ENCODE measurements around the gene FUBP3. TPM values are rescaled to one million over a fixed set of nuclear protein-coding genes. Genes with fewer than 3 reads are reported as not detected.

The FUBP3 gene
- total and polyA plus RNA-seq, 5 donors, result 25.8 to 36.9 (median 33.2) TPM

DNA sequence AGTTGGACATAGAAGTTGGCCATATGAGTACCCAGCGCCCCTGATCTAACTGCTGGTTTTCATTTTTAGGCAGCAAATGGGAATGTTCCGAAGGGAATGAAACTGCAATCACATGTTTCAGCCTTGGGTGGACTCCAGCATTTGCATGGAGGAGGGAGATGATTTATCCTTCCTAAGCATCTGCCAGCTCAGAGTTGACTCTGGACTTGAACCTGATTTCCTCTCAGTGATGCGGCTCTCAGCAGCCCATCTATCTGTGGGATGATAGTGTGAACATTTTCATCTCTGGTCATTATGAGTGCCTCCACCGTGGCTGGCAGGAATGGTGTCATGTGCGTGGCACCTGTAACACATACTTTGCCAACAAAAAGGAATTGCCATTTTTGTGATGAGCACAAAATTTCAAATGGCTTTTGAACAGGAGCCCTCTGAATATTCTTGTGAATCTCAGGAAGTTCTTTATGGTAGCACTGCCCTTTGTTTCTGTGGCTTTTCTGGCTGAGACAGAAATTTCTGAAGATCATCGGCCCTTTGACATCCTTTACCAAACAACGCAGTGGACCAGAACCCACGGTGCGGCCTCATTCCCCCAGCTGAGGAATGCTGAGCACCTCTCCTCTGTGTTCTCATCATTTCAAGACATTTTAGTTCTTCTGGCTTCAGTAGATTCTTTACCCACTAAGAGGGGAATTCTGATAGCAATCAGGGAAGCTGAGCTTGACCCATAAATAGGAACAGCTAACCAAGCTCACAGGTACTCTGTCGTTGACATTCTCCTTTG, 28.5 kb downstream of the FUBP3 start:
- no peak for ATAC-seq
- H3K4me1 ChIP-seq (ENCODE audit: control insufficient read depth, insufficient read depth, low read length), result no peaks in the 10 kb centered on the region
- no peaks in the 10 kb centered on the region for H3K9me3 ChIP-seq (ENCODE audit: control insufficient read depth, low read length)
- no peak overlapping the region for H3K4me3 ChIP-seq (ENCODE audit: low read length)
- H3K27ac ChIP-seq (ENCODE audit: low read length), result no peak overlapping the region
- no peak for DNase-seq
- intact Hi-C loops (cut with DNase I), result no loop called here
- H3K27me3 ChIP-seq (ENCODE audit: control insufficient read depth, insufficient read depth), result no peaks in the 10 kb centered on the region
- 71% methylated on average over 10 of the region's 10 CpGs for WGBS

DNA sequence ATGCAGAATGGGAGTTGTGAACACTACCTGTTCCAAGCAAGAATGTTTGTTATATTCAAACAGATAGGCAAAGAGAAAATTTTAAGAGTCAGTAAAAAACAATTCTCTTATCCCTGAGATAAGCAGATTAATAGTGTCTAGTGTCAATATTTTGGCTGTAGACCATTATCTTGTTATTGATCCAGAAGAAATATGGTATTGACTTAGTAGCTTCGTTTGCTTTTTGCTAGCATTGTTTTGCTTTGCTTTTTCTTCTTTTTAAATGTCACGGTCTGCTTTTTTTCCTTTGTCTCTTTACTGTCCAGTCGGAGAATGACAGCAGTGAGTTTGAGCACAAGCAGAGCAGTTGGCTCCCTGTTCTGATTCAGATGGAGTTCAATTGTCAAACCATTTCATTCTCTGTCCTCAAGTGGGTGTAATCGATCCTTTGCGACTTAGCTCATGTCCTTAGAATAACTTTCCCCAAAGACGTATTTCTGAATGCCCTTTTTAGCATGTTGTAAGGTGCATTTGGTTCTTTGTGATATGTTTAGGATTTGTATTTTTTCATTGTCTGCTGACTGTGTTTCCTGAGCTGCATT, 29.3 kb downstream of the FUBP3 start:
- intact Hi-C loops (cut with DNase I), result no loop called here
- H3K27ac ChIP-seq (ENCODE audit: low read length), result no peak overlapping the region
- WGBS, result 62% methylated on average over 6 of the region's 6 CpGs

GRCh38 chr9:130609163-130609562, 29.8 kb downstream of the FUBP3 start:
- no peak for DNase-seq
- ATAC-seq, result no peak
- no peaks in the 10 kb centered on the region for H3K9me3 ChIP-seq (ENCODE audit: control insufficient read depth, low read length)
- no peaks in the 10 kb centered on the region for H3K4me1 ChIP-seq (ENCODE audit: control insufficient read depth, insufficient read depth, low read length)
- no peak overlapping the region for H3K27ac ChIP-seq (ENCODE audit: low read length)
- H3K27me3 ChIP-seq (ENCODE audit: control insufficient read depth, insufficient read depth), result no peaks in the 10 kb centered on the region
- H3K4me3 ChIP-seq (ENCODE audit: low read length), result no peak overlapping the region
- intact Hi-C loops (cut with DNase I), result no loop called here
- 86% methylated on average over 9 of the region's 9 CpGs for WGBS

More for the DNA sequence above, 29.3 kb downstream of the FUBP3 start:
- no peak for DNase-seq
- Histone ChIP-seq H3K4me1 (ENCODE audit: control insufficient read depth, insufficient read depth, low read length) (no peaks in the 10 kb centered on the region), H3K9me3 (ENCODE audit: control insufficient read depth, low read length) (no peaks in the 10 kb centered on the region), H3K27me3 (ENCODE audit: control insufficient read depth, insufficient read depth) (no peaks in the 10 kb centered on the region), H3K4me3 (ENCODE audit: low read length) (no peak overlapping the region)
- ATAC-seq, result no peak

GRCh38 chr9:130610862-130611707, 31.7 kb downstream of the FUBP3 start:
- DNase-seq, result peak in 1 of 3 donors; percentile 73
- no peaks in the 10 kb centered on the region for H3K4me1 ChIP-seq (ENCODE audit: control insufficient read depth, insufficient read depth, low read length)
- WGBS, result 54% methylated on average over 8 of the region's 8 CpGs
- ATAC-seq, result peak; percentile 76 to 85
- no peaks in the 10 kb centered on the region for H3K9me3 ChIP-seq (ENCODE audit: control insufficient read depth, low read length)
- no peak overlapping the region for H3K4me3 ChIP-seq (ENCODE audit: low read length)
- intact Hi-C loops (cut with DNase I), result no loop called here
- peak overlapping the region; percentile 42 for H3K27ac ChIP-seq (ENCODE audit: low read length)
- no peaks in the 10 kb centered on the region for H3K27me3 ChIP-seq (ENCODE audit: control insufficient read depth, insufficient read depth)

DNA sequence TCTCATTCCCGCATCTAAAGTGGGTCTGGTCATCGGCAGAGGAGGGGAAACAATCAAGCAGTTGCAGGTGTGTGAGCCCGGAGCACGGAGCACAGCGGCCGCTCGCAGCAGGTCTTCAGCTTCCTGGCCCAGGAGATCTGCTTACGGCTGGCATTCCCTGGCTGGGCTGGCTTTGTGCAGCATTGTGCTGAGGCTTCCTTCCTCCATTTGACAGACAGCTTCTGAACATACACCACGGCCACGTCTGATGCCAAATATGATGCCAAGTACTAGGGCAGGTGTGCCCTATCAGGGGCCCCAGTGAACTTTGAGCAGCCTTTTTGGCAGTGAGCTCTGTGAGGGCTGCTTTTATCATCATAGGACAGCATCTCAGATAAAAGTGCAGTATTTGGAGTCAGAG, 37.1 kb downstream of the FUBP3 start:
- Histone ChIP-seq H3K4me3 (ENCODE audit: low read length) (no peak overlapping the region), H3K27me3 (ENCODE audit: control insufficient read depth, insufficient read depth) (no peaks in the 10 kb centered on the region), H3K27ac (ENCODE audit: low read length) (no peak overlapping the region), H3K9me3 (ENCODE audit: control insufficient read depth, low read length) (no peaks in the 10 kb centered on the region), H3K4me1 (ENCODE audit: control insufficient read depth, insufficient read depth, low read length) (no peaks in the 10 kb centered on the region)
- ATAC-seq, result no peak
- WGBS, result 84% methylated on average over 10 of the region's 10 CpGs
- no peak for DNase-seq
- intact Hi-C loops (cut with DNase I), result no loop called here

DNA sequence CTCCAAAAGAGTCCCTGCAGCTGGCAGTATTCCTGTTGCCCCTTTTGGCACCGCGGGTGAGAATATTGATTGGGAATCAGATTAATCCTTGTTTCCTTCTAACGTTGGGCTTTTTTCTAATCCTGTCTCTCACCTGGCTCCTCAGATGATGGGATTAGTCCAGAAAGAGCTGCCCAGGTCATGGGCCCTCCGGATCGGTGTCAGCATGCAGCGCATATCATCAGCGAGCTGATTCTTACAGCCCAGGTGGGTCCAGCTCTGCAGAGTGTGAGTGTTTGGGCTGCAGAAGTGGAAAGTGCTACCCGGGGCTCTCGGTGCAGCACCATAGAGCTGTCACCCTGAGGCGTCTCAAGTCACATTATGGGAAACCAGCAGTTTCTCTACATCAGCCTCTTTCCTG, 44.1 kb downstream of the FUBP3 start:
- Histone ChIP-seq H3K9me3 (ENCODE audit: control insufficient read depth, low read length) (no peaks in the 10 kb centered on the region), H3K4me1 (ENCODE audit: control insufficient read depth, insufficient read depth, low read length) (no peaks in the 10 kb centered on the region), H3K27ac (ENCODE audit: low read length) (no peak overlapping the region), H3K4me3 (ENCODE audit: low read length) (no peak overlapping the region), H3K27me3 (ENCODE audit: control insufficient read depth, insufficient read depth) (no peaks in the 10 kb centered on the region)
- no peak for DNase-seq
- no peak for ATAC-seq
- intact Hi-C loops (cut with DNase I), result no loop called here
- WGBS, result 93% methylated on average over 10 of the region's 10 CpGs

DNA sequence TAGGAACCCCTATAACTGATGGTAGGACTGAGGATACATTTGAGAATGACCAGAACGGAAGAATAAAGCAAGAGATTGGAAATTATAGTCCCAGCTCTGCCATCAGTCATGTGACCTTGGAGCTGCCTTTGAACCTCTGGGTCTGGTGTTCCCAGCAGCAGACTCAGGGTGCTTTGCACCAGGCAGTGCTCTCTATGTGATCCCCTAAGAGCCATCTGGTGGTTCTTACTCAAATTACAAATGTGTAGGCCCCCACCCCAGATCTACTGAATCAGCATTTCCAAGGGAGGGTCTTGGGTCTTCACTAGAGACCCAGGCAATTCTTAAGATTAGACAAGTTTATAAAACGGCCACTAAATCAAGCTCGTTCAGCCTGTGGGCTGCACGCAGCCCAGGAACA, 44.8 kb downstream of the FUBP3 start:
- H3K27ac ChIP-seq (ENCODE audit: low read length), result no peak overlapping the region
- no peaks in the 10 kb centered on the region for H3K9me3 ChIP-seq (ENCODE audit: control insufficient read depth, low read length)
- ATAC-seq (no peak), DNase-seq (no peak)
- H3K4me1 ChIP-seq (ENCODE audit: control insufficient read depth, insufficient read depth, low read length), result no peaks in the 10 kb centered on the region
- 91% methylated on average over 4 of the region's 4 CpGs for WGBS
- no peaks in the 10 kb centered on the region for H3K27me3 ChIP-seq (ENCODE audit: control insufficient read depth, insufficient read depth)
- intact Hi-C loops (cut with DNase I), result no loop called here
- H3K4me3 ChIP-seq (ENCODE audit: low read length), result no peak overlapping the region

GRCh38 chr9:130626249-130626996, 47.0 kb downstream of the FUBP3 start:
- WGBS, result 70% methylated on average over 21 of the region's 21 CpGs
- H3K4me3 ChIP-seq (ENCODE audit: low read length), result no peak overlapping the region

DNA sequence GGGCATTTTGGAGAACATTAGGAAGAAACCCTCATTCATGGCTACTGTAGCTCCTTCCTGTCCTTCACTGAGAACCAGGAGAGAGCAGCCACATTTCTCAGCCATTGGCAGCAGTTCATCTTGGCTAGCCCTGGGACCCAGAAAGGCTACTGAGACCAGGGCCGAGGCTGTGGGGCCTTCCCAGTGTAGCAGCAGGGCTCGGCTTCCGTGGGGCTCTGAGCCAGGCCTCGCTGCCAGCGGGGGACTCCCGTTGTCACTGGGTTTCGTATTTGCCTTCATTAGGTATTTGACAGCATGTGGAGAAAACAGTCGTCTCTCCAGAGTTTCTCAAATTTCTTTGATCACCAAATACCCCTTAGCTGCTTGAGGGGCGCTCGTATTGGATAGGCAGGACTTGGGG, 47.7 kb downstream of the FUBP3 start:
- Histone ChIP-seq H3K27ac (ENCODE audit: low read length) (no peak overlapping the region), H3K27me3 (ENCODE audit: control insufficient read depth, insufficient read depth) (no peaks in the 10 kb centered on the region), H3K4me1 (ENCODE audit: control insufficient read depth, insufficient read depth, low read length) (no peaks in the 10 kb centered on the region), H3K9me3 (ENCODE audit: control insufficient read depth, low read length) (no peaks in the 10 kb centered on the region), H3K4me3 (ENCODE audit: low read length) (no peak overlapping the region)
- no peak for ATAC-seq
- 78% methylated on average over 10 of the region's 10 CpGs for WGBS
- peak in 1 of 3 donors; percentile 32 for DNase-seq
- intact Hi-C loops (cut with DNase I), result no loop called here

More at GRCh38 chr9:130626249-130626996, 47.0 kb downstream of the FUBP3 start:
- H3K9me3 ChIP-seq (ENCODE audit: control insufficient read depth, low read length), result no peaks in the 10 kb centered on the region
- peak overlapping the region; percentile 2 for H3K27ac ChIP-seq (ENCODE audit: low read length)
- H3K27me3 ChIP-seq (ENCODE audit: control insufficient read depth, insufficient read depth), result no peaks in the 10 kb centered on the region
- ATAC-seq, result peak in 1 of 2 donors; percentile 27
- H3K4me1 ChIP-seq (ENCODE audit: control insufficient read depth, insufficient read depth, low read length), result no peaks in the 10 kb centered on the region
- peak in 2 of 3 donors; percentile 34 to 56 for DNase-seq
- intact Hi-C loops (cut with DNase I), result no loop called here

GRCh38 chr9:130627896-130628792, 48.8 kb downstream of the FUBP3 start:
- H3K27ac ChIP-seq (ENCODE audit: low read length), result no peak overlapping the region
- H3K4me1 ChIP-seq (ENCODE audit: control insufficient read depth, insufficient read depth, low read length), result no peaks in the 10 kb centered on the region
- 71% methylated on average over 23 of the region's 23 CpGs for WGBS
- H3K27me3 ChIP-seq (ENCODE audit: control insufficient read depth, insufficient read depth), result no peaks in the 10 kb centered on the region
- H3K9me3 ChIP-seq (ENCODE audit: control insufficient read depth, low read length), result no peaks in the 10 kb centered on the region
- ATAC-seq (peak in 1 of 2 donors; percentile 12), DNase-seq (no peak)
- intact Hi-C loops (cut with DNase I), result no loop called here
- H3K4me3 ChIP-seq (ENCODE audit: low read length), result no peak overlapping the region
